SIG-M5 treated with dmso at 0.1 percent for 504 hours (cell line): Measurements from ENCODE around the gene UTY.
"Not testable (repeated sequence)": the region's sequence is repeated elsewhere in the genome, so short reads cannot be mapped to it uniquely, and the experiment has no call there.

ENCODE experiments used
- DNase-seq: peaks from one replicate; lab custom pipeline; 2025; ENCODE audit not compliant: unreplicated experiment; lab: John Stamatoyannopoulos, UW

Gene UTY

GRCh38 chrY:13307959-13308358 lies 171.9 kb downstream of the UTY start:
- no peak for DNase-seq

GRCh38 chrY:13300795-13301194 lies 179.0 kb downstream of the UTY start:
- no peak for DNase-seq

GRCh38 chrY:13299411-13299810 lies 180.4 kb downstream of the UTY start:
- no peak for DNase-seq

GRCh38 chrY:13296176-13296890 lies 183.5 kb downstream of the UTY start:
- no peak for DNase-seq

- no peak for DNase-seq
Measured at GRCh38 chrY:13295026-13295425, 184.8 kb downstream of the UTY start.

- DNase-seq = no peak
Measured at GRCh38 chrY:13291199-13291598, 188.6 kb downstream of the UTY start.

- not testable (repeated sequence) for DNase-seq
Measured at GRCh38 chrY:13282151-13283054, 197.4 kb downstream of the UTY start.

GRCh38 chrY:13279561-13279960 lies 200.3 kb downstream of the UTY start:
- no peak for DNase-seq

- DNase-seq = no peak
Measured at GRCh38 chrY:13271706-13272105, 208.1 kb downstream of the UTY start.

- not testable (repeated sequence) for DNase-seq
Measured at GRCh38 chrY:13253941-13254440, 225.8 kb downstream of the UTY start.

- DNase-seq = no peak
Measured at GRCh38 chrY:13250421-13250820, 229.4 kb downstream of the UTY start.

- no peak for DNase-seq
Measured at GRCh38 chrY:13243716-13244115, 236.1 kb downstream of the UTY start.

- no peak for DNase-seq
Measured at GRCh38 chrY:13233901-13234300, 245.9 kb downstream of the UTY start.

- DNase-seq = no peak
Measured at GRCh38 chrY:13233118-13233517, 246.7 kb downstream of the UTY start.

- DNase-seq = no peak
Measured at GRCh38 chrY:13227354-13227953, 252.4 kb downstream of the UTY start.

- no peak for DNase-seq
Measured at GRCh38 chrY:13210961-13211646, 268.7 kb downstream of the UTY start.

- DNase-seq = no peak
Measured at GRCh38 chrY:13205214-13205613, 274.6 kb downstream of the UTY start.
